ENCODE measurements around the gene HPS5.

The HPS5 gene

GRCh38 chr11:18321578-18321968 lies 367 bp downstream of the HPS5 start:
- no peak for DNase-seq

- DNase-seq = no peak
Observed at GRCh38 chr11:18320617-18321016, 1.3 kb downstream of the HPS5 start.

GRCh38 chr11:18319914-18320313 lies 2.0 kb downstream of the HPS5 start:
- no peak for DNase-seq

GRCh38 chr11:18317551-18317950 lies 4.4 kb downstream of the HPS5 start:
- DNase-seq = no peak

- no peak for DNase-seq
Observed at GRCh38 chr11:18315893-18316292, 6.0 kb downstream of the HPS5 start.

GRCh38 chr11:18314784-18315523 lies 7.0 kb downstream of the HPS5 start:
- DNase-seq = no peak

- no peak for DNase-seq
Observed at GRCh38 chr11:18313965-18314763, 7.8 kb downstream of the HPS5 start.

- no peak for DNase-seq
Observed at GRCh38 chr11:18312663-18313420, 9.1 kb downstream of the HPS5 start.

- DNase-seq = no peak
Observed at GRCh38 chr11:18312012-18312411, 9.9 kb downstream of the HPS5 start.

GRCh38 chr11:18310800-18311340 lies 11.1 kb downstream of the HPS5 start:
- DNase-seq = no peak

GRCh38 chr11:18309691-18310090 lies 12.2 kb downstream of the HPS5 start:
- DNase-seq = no peak

GRCh38 chr11:18308242-18308641 lies 13.7 kb downstream of the HPS5 start:
- no peak for DNase-seq

GRCh38 chr11:18307461-18308139 lies 14.3 kb downstream of the HPS5 start:
- no peak for DNase-seq

- DNase-seq = no peak
Observed at GRCh38 chr11:18304745-18305144, 17.2 kb downstream of the HPS5 start.

GRCh38 chr11:18299721-18300120 lies 22.2 kb downstream of the HPS5 start:
- DNase-seq = no peak

GRCh38 chr11:18295316-18295715 lies 26.6 kb downstream of the HPS5 start:
- DNase-seq = no peak

- DNase-seq = no peak
Observed at GRCh38 chr11:18294862-18295261, 27.1 kb downstream of the HPS5 start.

GRCh38 chr11:18288911-18289310 lies 33.0 kb downstream of the HPS5 start:
- DNase-seq = no peak

- no peak for DNase-seq
Observed at GRCh38 chr11:18285841-18286240, 36.1 kb downstream of the HPS5 start.

- DNase-seq = no peak
Observed at GRCh38 chr11:18282626-18283025, 39.3 kb downstream of the HPS5 start.

GRCh38 chr11:18280438-18281045 lies 41.4 kb downstream of the HPS5 start:
- no peak for DNase-seq
